ENCODE results near the gene CDC16.

The CDC16 gene

GRCh38 chr13:114304346-114305034, 69.8 kb downstream of the CDC16 start:
- DNase-seq = no peak

GRCh38 chr13:114309086-114309485, 74.4 kb downstream of the CDC16 start:
- DNase-seq = no peak

GRCh38 chr13:114309806-114310410, 75.2 kb downstream of the CDC16 start:
- DNase-seq = no peak

GRCh38 chr13:114310956-114311355, 76.3 kb downstream of the CDC16 start:
- DNase-seq = peak; percentile 29

GRCh38 chr13:114311387-114311786, 76.7 kb downstream of the CDC16 start:
- no peak for DNase-seq

- DNase-seq = peak; percentile 55
These were observed 77.2 kb downstream of the CDC16 start for GRCh38 chr13:114311908-114312307.

- DNase-seq = peak; percentile 18
These were observed 78.6 kb downstream of the CDC16 start for GRCh38 chr13:114313061-114313860.

GRCh38 chr13:114314074-114314912, 79.6 kb downstream of the CDC16 start, which contains the start of gene CHAMP1:
CHAMP1 (plus strand) TSS chr13:114314503; CDS start chr13:114323843, 9,340 bp downstream.
- peak; percentile 96 for DNase-seq

GRCh38 chr13:114315074-114315785, 80.5 kb downstream of the CDC16 start:
- DNase-seq = no peak

GRCh38 chr13:114318624-114319023, 83.9 kb downstream of the CDC16 start:
- no peak for DNase-seq

- peak; percentile 89 for DNase-seq
These were observed 84.8 kb downstream of the CDC16 start for GRCh38 chr13:114319441-114319913.

GRCh38 chr13:114320065-114320464, 85.4 kb downstream of the CDC16 start:
- DNase-seq = no peak

GRCh38 chr13:114321256-114321655, 86.6 kb downstream of the CDC16 start:
- no peak for DNase-seq

Data from fibroblast of skin of right quadriceps (primary cell).